Measurements from ENCODE around the gene AGRN. TPM values are rescaled to one million over a fixed set of nuclear protein-coding genes. Genes with fewer than 3 reads are reported as not detected.
"Not testable (repeated sequence)": the region's sequence is repeated elsewhere in the genome, so short reads cannot be mapped to it uniquely, and the experiment has no call there.

Gene AGRN
- total and polyA plus RNA-seq, 4 donors, result 1.8 to 22.4 (median 16.9) TPM

GRCh38 chr1:1011396-1011949 lies 8.4 kb upstream of the AGRN start:
- Histone ChIP-seq H3K9me3 (ENCODE audit: control insufficient read depth in 4 of 4, low read length in 3 of 4) (no peaks in the 10 kb centered on the region), H3K4me3 (ENCODE audit: low read depth in 1 of 3, low read length in 3 of 3) (no peak overlapping the region), H3K27ac (ENCODE audit: low read depth in 1 of 2, low read length in 2 of 2) (no peak overlapping the region), H3K36me3 (ENCODE audit: control insufficient read depth in 4 of 4, insufficient read depth in 3 of 4, low read depth in 1 of 4, low read length in 3 of 4) (no peaks in the 10 kb centered on the region), H3K27me3 (ENCODE audit: control insufficient read depth in 4 of 4, insufficient read depth in 4 of 4, low read length in 3 of 4) (no peaks in the 10 kb centered on the region), H3K4me1 (ENCODE audit: control insufficient read depth in 4 of 4, insufficient read depth in 4 of 4, low read length in 3 of 4) (peaks cover 5 to 21% (median 11%) of the 10 kb centered on the region in 4 donors), H3K9ac (ENCODE audit: low read depth in 1 of 2, low read length in 2 of 2) (no peak overlapping the region)
- no peak for DNase-seq (ENCODE audit: low spot score)
- 86% methylated on average over 14 of the region's 14 CpGs for WGBS
- no peak for TF ChIP-seq FOXA2 (IDR thresholded peaks at IDR 0.05)
- no peak for TF ChIP-seq RAD21 (IDR thresholded peaks at IDR 0.05)
- no peak for TF ChIP-seq YY1 (IDR thresholded peaks at IDR 0.05)
- TF ChIP-seq SP1 (IDR thresholded peaks at IDR 0.05), result no peak
- no peak for TF ChIP-seq REST (IDR thresholded peaks at IDR 0.05)
- TF ChIP-seq, protein P1, sequence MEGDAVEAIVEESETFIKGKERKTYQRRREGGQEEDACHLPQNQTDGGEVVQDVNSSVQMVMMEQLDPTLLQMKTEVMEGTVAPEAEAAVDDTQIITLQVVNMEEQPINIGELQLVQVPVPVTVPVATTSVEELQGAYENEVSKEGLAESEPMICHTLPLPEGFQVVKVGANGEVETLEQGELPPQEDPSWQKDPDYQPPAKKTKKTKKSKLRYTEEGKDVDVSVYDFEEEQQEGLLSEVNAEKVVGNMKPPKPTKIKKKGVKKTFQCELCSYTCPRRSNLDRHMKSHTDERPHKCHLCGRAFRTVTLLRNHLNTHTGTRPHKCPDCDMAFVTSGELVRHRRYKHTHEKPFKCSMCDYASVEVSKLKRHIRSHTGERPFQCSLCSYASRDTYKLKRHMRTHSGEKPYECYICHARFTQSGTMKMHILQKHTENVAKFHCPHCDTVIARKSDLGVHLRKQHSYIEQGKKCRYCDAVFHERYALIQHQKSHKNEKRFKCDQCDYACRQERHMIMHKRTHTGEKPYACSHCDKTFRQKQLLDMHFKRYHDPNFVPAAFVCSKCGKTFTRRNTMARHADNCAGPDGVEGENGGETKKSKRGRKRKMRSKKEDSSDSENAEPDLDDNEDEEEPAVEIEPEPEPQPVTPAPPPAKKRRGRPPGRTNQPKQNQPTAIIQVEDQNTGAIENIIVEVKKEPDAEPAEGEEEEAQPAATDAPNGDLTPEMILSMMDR (IDR thresholded peaks at IDR 0.05; ENCODE audit: low read depth, low read length, missing input control), result no peak
- TF ChIP-seq JUND (IDR thresholded peaks at IDR 0.05), result no peak
- TF ChIP-seq ZBTB33 (IDR thresholded peaks at IDR 0.05), result no peak
- TF ChIP-seq EGR1 (IDR thresholded peaks at IDR 0.05; ENCODE audit: low read depth in 2 of 2), result no peak
- no peak for TF ChIP-seq ATF3 (IDR thresholded peaks at IDR 0.05)
- TF ChIP-seq RXRA (IDR thresholded peaks at IDR 0.05), result no peak
- no peak for TF ChIP-seq GABPA (IDR thresholded peaks at IDR 0.05 in 1 of 2, conservative IDR thresholded peaks at IDR 0.05 in 1 of 2)
- TF ChIP-seq FOXA1 (IDR thresholded peaks at IDR 0.05), result no peak
- no peak for TF ChIP-seq NR2F2 (IDR thresholded peaks at IDR 0.05)
- no peak for TF ChIP-seq MAX (IDR thresholded peaks at IDR 0.05)
- no peak for TF ChIP-seq HNF4A (conservative IDR thresholded peaks at IDR 0.05)
- no peak for TF ChIP-seq HNF4G (IDR thresholded peaks at IDR 0.05)

DNA sequence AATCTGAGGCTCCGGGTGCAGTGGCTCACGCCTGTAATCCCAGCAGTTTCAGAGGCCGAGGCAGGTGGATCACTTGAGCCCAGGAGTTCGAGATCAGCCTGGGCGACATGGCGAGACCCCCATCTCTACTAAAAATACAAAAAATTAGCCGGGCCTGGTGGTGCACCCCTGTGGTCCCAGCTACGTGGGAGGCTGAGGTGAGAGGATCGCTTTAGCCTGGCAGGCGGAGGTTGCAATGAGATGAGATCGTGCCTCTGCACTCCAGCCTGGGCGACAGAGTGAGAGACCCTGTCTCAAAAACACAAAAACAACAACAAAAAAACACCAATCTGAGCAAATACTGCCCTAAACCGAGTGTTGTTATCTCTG lies 7.2 kb upstream of the AGRN start:
- peak overlapping the region; percentile 88 to 97 for H3K27ac ChIP-seq (ENCODE audit: low read depth in 1 of 2, low read length in 2 of 2)
- WGBS, result 63% methylated on average over 13 of the region's 13 CpGs
- peak overlapping the region; percentile 92 to 93 for H3K9ac ChIP-seq (ENCODE audit: low read depth in 1 of 2, low read length in 2 of 2)
- not testable (repeated sequence) for H3K27me3 ChIP-seq (ENCODE audit: control insufficient read depth in 4 of 4, insufficient read depth in 4 of 4, low read length in 3 of 4); H3K36me3 ChIP-seq (ENCODE audit: control insufficient read depth in 4 of 4, insufficient read depth in 3 of 4, low read depth in 1 of 4, low read length in 3 of 4); DNase-seq (ENCODE audit: low spot score); H3K9me3 ChIP-seq (ENCODE audit: control insufficient read depth in 4 of 4, low read length in 3 of 4)
- H3K4me1 ChIP-seq (ENCODE audit: control insufficient read depth in 4 of 4, insufficient read depth in 4 of 4, low read length in 3 of 4), result peaks cover 2 to 15% (median 11%) of the 10 kb centered on the region in 4 donors
- H3K4me3 ChIP-seq (ENCODE audit: low read depth in 1 of 3, low read length in 3 of 3), result peak overlapping the region; percentile 69 to 94 (median 78)
